Spleen (tissue), 11 donors: ENCODE data around the gene GDPD2. TPM values are rescaled to one million over a fixed set of nuclear protein-coding genes. Genes with fewer than 3 reads are reported as not detected.

ENCODE experiments used
- DNase-seq: peaks from one replicate; pipeline ENCODE4 v3.0.0-alpha.2; 2020
- H3K27ac ChIP-seq, 8 donors: fragments of 200-600 bp; sonication (generic) in 7 of 8; 1 replicate in 4 of 8; 2 replicates in 4 of 8; pipeline versions ENCODE4 v1.5.0 to v1.8.0; 2016 to 2021; ENCODE audit warnings: inconsistent platforms in 4 of 8, mild to moderate bottlenecking in 4 of 8, moderate library complexity in 1 of 8
- H3K27me3 ChIP-seq, 7 donors: fragments of 200-600 bp; sonication (generic) in 6 of 7; replicated peaks in 1 of 7; 1 replicate in 4 of 7; 2 replicates in 3 of 7; pipeline versions ENCODE4 v1.5.0 to v1.8.0; 2016 to 2021; ENCODE audit warnings: inconsistent platforms in 3 of 7, mild to moderate bottlenecking in 1 of 7
- H3K36me3 ChIP-seq, 6 donors: fragments of 200-600 bp; sonication (generic) in 5 of 6; 1 replicate in 4 of 6; 2 replicates in 2 of 6; pipeline versions ENCODE4 v1.5.0 to v1.8.0; 2016 to 2021; ENCODE audit warnings: inconsistent platforms in 2 of 6
- H3K4me1 ChIP-seq, 6 donors: fragments of 200-600 bp; sonication (generic) in 5 of 6; 1 replicate in 3 of 6; 2 replicates in 3 of 6; pipeline versions ENCODE4 v1.5.0 to v1.8.0; 2016 to 2021; ENCODE audit warnings: inconsistent platforms in 3 of 6
- H3K4me3 ChIP-seq, 8 donors: fragments of 200-600 bp; sonication (generic) in 7 of 8; 1 replicate in 4 of 8; 2 replicates in 4 of 8; pipeline versions ENCODE4 v1.5.0 to v1.8.0; 2016 to 2021; ENCODE audit warnings: inconsistent platforms in 4 of 8, mild to moderate bottlenecking in 4 of 8, moderate library complexity in 2 of 8
- H3K9me3 ChIP-seq, 8 donors: fragments of 200-600 bp; sonication (generic) in 7 of 8; 1 replicate in 4 of 8; 2 replicates in 4 of 8; pipeline versions ENCODE4 v1.5.0 to v1.8.0; 2016 to 2021; ENCODE audit warnings: inconsistent platforms in 4 of 8
- POLR2A ChIP-seq, 3 donors: fragments of 450-650 bp; IDR thresholded peaks; one replicate each; pipeline ENCODE4 v1.5.1; 2017; ENCODE audit warnings: antibody characterized with exemption in 3 of 3, mild to moderate bottlenecking in 1 of 3
- POLR2AphosphoS5 ChIP-seq, 3 donors: sonication (generic); formaldehyde crosslinking; IDR thresholded peaks; one replicate each; pipeline ENCODE4 v1.5.1; 2017; ENCODE audit warnings: antibody characterized with exemption in 3 of 3
- WGBS, 5 donors: extraction: QIAGEN DNeasy Blood & Tissue Kit in 3 of 5; methylation state at CpG; one replicate each; pipeline versions ENCODE4 v1.1.5 to v1.1.7; 2013 to 2018; 5-methylcytosine and 5-hydroxymethylcytosine counted together
- intact Hi-C: fragments of 100-400 bp; cut with DNase I; formaldehyde crosslinking; loops from one replicate; pipeline ENCODE4 v1.15.0; 2023; ENCODE audit warnings: low total_unique reads
- polyA plus RNA-seq, 3 donors: library from polyadenylated mRNA; stranded (reverse); fragments of 200-250 nt; gene quantifications; one replicate each; pipeline ENCODE4 v1.2.1, GENCODE V29; 2013
- total RNA-seq, 7 donors: library from RNA; depleted of rRNA in 3 of 7; stranded (reverse); fragments of >200 nt in 3 of 7; fragmentation: NEBNext Ultra II Directional in 4 of 7; extraction: Animal tissue kit (Norgen Biotek cat#: 25700) in 4 of 7; gene quantifications; one replicate each; pipeline versions ENCODE4 v1.1.0 to v1.2.1, GENCODE V29; 2016 to 2021
- TF ChIP-seq, protein P1 (sequence below), 11 experiments: fragments of 200-600 bp in 7 of 11; fragments of 450-650 bp in 4 of 11; sonication (generic) in 4 of 11; IDR thresholded peaks in 8 of 11; conservative IDR thresholded peaks in 3 of 11; 1 replicate in 7 of 11; 2 replicates in 4 of 11; pipeline versions ENCODE4 v1.4.0 to v1.8.0; 2016 to 2021; ENCODE audit warnings: antibody characterized with exemption in 11 of 11, inconsistent platforms in 4 of 11, mild to moderate bottlenecking in 1 of 11
- donor health status: healthy with polysubstance abuse.
- donor health status: DM: no; HTN: no; CAD: no; lungs with moderate emphysema.
- donor health status: DM: no; HTN: no; CAD: no.
- donor health status: Bipolar disorder and iron deficiency.
- donor health status: healthy.
- donor health status: DM: no; HTN: no; CAD: no.
- donor health status: DM: yes; HTN: yes; CAD: no.

Gene GDPD2
- total and polyA plus RNA-seq, 10 donors = 2.4 to 103 (median 63.7) TPM

DNA sequence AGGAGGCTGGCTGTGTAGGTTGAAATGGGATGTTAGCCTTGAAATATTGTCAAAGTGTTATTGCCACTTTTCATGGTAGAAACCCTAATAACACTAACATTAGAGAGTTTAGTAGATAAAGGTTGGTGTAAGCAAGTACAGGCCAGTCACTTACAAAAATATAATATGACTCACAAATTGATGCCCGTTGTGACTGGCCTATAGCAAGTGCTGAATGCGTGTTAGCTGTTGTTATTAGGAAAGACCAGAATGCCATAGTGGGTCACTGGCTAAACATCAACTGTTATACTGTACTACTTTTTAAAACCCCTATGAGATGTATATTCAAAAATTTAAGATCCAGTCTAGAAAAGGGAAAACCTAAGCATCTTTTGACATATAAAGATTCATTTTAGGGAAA, 20.4 kb upstream of the GDPD2 start:
- TF ChIP-seq POLR2A (IDR thresholded peaks at IDR 0.05) (no peak), POLR2AphosphoS5 (IDR thresholded peaks at IDR 0.05) (no peak)
- TF ChIP-seq, protein P1, sequence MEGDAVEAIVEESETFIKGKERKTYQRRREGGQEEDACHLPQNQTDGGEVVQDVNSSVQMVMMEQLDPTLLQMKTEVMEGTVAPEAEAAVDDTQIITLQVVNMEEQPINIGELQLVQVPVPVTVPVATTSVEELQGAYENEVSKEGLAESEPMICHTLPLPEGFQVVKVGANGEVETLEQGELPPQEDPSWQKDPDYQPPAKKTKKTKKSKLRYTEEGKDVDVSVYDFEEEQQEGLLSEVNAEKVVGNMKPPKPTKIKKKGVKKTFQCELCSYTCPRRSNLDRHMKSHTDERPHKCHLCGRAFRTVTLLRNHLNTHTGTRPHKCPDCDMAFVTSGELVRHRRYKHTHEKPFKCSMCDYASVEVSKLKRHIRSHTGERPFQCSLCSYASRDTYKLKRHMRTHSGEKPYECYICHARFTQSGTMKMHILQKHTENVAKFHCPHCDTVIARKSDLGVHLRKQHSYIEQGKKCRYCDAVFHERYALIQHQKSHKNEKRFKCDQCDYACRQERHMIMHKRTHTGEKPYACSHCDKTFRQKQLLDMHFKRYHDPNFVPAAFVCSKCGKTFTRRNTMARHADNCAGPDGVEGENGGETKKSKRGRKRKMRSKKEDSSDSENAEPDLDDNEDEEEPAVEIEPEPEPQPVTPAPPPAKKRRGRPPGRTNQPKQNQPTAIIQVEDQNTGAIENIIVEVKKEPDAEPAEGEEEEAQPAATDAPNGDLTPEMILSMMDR (IDR thresholded peaks at IDR 0.05 in 8 of 11, conservative IDR thresholded peaks at IDR 0.05 in 3 of 11) = no peak
- Histone ChIP-seq H3K9me3 (no peaks in the 10 kb centered on the region), H3K4me1 (peaks cover 0 to 7% (median 0%) of the 10 kb centered on the region in 6 donors), H3K27me3 (no peaks in the 10 kb centered on the region), H3K27ac (no peak overlapping the region), H3K36me3 (peaks cover 0 to 49% (median 0%) of the 10 kb centered on the region in 6 donors), H3K4me3 (no peak overlapping the region)
- DNase-seq = no peak
- intact Hi-C loops = no loop called here
- WGBS, 5 donors = 77 to 97% (median 92%) methylated on average over 2 of the region's 2 CpGs

DNA sequence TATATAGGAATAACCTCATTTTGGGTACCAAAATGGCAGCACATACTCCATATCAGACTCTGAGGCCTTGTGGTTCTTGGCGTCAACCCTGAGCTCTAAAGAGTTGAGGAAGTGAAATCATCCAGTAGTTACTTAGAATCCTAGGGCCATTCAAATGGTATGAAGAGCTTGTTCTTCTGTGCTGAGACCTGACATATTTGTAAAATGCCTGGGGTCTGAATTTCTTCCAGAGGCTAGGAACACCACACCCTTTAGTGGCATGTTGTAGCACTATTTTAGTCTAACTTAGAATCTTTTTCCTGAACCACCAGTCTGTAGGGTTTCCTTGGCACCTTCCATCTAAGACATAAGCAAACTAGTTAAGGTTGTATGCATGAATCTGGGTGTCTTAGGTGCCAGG, 18.1 kb upstream of the GDPD2 start:
- H3K27ac ChIP-seq = no peak overlapping the region
- no peaks in the 10 kb centered on the region for H3K27me3 ChIP-seq
- no peaks in the 10 kb centered on the region for H3K4me1 ChIP-seq
- no peak overlapping the region for H3K4me3 ChIP-seq
- WGBS, 5 donors = 58 to 93% (median 82%) methylated on average over 1 of the region's 1 CpG
- DNase-seq = no peak
- intact Hi-C loops = no loop called here
- no peaks in the 10 kb centered on the region for H3K9me3 ChIP-seq
- H3K36me3 ChIP-seq = peaks cover 0 to 59% (median 0%) of the 10 kb centered on the region in 6 donors
- TF ChIP-seq POLR2A (IDR thresholded peaks at IDR 0.05) (no peak), POLR2AphosphoS5 (IDR thresholded peaks at IDR 0.05) (no peak)

DNA sequence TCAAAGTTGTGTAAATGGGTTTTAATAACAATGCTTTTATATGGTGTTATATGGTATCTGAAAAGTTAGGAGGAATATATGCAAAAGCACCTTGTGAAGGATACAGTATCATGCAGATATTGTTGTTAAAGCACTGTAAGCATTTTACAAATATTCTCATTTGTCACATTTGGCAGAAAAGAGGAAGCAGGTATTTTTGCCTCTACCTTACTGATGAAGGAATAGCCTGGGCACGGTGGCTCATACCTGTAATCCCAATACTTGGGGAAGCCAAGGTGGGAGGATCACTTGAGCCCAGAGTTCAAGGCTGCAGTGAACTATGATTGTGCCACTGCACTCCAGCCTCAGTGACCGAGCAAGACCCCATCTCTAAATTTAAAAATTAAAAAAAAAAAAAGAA, 12.2 kb upstream of the GDPD2 start:
- Histone ChIP-seq H3K4me3 (no peak overlapping the region), H3K36me3 (peaks cover 0 to 28% (median 0%) of the 10 kb centered on the region in 6 donors), H3K27me3 (no peaks in the 10 kb centered on the region), H3K4me1 (no peaks in the 10 kb centered on the region), H3K9me3 (no peaks in the 10 kb centered on the region), H3K27ac (no peak overlapping the region)
- intact Hi-C loops = no loop called here
- TF ChIP-seq POLR2AphosphoS5 (IDR thresholded peaks at IDR 0.05) = no peak
- TF ChIP-seq, protein P1 (IDR thresholded peaks at IDR 0.05 in 8 of 11, conservative IDR thresholded peaks at IDR 0.05 in 3 of 11) = no peak
- no peak for DNase-seq
- WGBS, 5 donors = 67 to 94% (median 82%) methylated on average over 2 of the region's 2 CpGs

DNA sequence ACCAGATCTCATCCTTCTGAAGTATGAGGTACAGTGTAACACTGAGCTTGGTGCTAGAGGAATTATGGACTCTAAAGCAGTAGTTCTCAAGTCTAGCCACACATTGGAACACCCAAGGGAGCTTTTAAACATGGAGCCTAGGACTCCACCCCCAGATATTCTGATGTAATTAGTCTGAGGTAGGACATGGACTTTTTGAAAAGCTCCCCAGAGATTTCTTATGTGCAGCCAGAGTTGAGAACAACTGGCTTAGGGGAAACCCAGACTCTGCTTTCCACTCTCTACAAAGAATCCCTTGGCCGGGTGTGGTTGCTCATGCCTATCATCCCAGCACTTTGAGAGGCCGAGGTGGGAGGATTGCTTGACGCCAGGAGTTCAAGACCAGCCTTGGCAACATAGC, 11.6 kb upstream of the GDPD2 start:
- Histone ChIP-seq H3K27ac (no peak overlapping the region), H3K36me3 (peaks cover 0 to 22% (median 0%) of the 10 kb centered on the region in 6 donors), H3K4me3 (no peak overlapping the region), H3K9me3 (no peaks in the 10 kb centered on the region), H3K4me1 (no peaks in the 10 kb centered on the region), H3K27me3 (no peaks in the 10 kb centered on the region)
- TF ChIP-seq, protein P1 (IDR thresholded peaks at IDR 0.05 in 8 of 11, conservative IDR thresholded peaks at IDR 0.05 in 3 of 11) = no peak
- TF ChIP-seq POLR2AphosphoS5 (IDR thresholded peaks at IDR 0.05) = no peak
- TF ChIP-seq POLR2A (IDR thresholded peaks at IDR 0.05) = no peak
- no peak for DNase-seq
- 67 to 89% (median 81%) methylated on average over 3 of the region's 3 CpGs for WGBS, 5 donors
- intact Hi-C loops = no loop called here

DNA sequence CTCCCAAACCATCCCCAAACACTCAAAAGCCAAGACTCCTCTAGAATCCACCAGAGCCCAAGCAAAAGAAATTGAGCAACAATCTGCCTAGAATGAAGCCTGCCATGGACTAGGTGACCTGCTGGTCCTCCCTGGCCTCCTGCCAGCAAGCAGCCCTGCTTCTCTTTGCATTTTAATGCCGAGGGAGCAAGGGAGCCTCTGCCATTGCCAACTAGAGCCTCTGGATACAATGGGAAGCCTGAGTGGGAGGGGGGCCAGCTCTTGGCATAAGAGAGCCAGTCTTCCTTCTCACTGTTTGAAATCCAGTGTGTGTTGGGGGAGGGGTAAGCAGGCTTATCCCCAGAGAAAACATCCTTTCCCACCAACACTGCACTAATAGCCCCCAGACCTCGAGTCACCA, 1.5 kb upstream of the GDPD2 start:
- TF ChIP-seq POLR2AphosphoS5 (IDR thresholded peaks at IDR 0.05) = no peak
- TF ChIP-seq POLR2A (IDR thresholded peaks at IDR 0.05) = no peak
- TF ChIP-seq, protein P1 (IDR thresholded peaks at IDR 0.05 in 8 of 11, conservative IDR thresholded peaks at IDR 0.05 in 3 of 11) = no peak
- peaks cover 0 to 22% (median 0%) of the 10 kb centered on the region in 6 donors for H3K36me3 ChIP-seq

More for the DNA sequence above, 1.5 kb upstream of the GDPD2 start:
- WGBS, 5 donors = 52 to 69% (median 64%) methylated on average over 2 of the region's 2 CpGs; no CpG with 5 or more reads in 1 of the 5 donors
- Histone ChIP-seq H3K4me1 (no peaks in the 10 kb centered on the region), H3K27ac (no peak overlapping the region), H3K9me3 (no peaks in the 10 kb centered on the region), H3K27me3 (peaks cover 0 to 8% (median 0%) of the 10 kb centered on the region in 7 donors), H3K4me3 (no peak overlapping the region)
- no peak for DNase-seq
- intact Hi-C loops = no loop called here
